ENCODE results near the gene ARHGAP24.

The ARHGAP24 gene

DNA sequence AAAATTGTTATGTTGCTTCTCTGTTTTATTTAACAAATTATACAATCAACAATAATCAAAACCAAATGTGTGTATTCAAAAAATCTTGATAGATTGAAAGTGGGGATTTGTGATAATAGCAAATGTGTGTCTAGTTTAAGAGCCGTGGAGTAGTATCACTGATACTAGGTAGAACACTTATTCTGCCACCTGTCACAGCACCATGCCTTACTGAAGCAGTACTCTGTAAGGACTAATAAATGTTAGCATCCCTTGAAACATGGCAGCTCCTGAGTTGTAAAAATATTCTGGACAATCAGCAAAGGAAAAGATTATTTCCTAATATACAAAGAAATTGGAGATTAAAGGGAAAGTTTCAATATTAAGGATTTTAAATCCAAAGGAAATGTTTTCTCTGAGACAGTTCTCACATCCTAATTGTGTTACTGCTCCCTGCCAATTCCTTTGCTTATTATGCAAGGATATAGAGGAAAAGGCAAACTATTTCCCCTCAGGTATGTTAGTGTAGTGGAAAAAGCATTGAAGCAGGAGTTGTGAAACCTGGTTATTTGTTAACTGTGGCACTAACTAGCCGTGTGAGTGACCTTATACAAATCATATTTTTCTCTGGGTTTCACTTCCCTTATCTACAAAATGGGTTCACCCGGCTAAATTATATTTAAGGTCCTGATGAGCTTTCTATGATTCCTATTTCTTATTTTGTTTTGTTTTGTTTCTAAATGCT lies 303.1 kb downstream of the ARHGAP24 start:
- no peak for DNase-seq (ENCODE audit: low read depth in 2 of 2)

GRCh38 chr4:85778632-85779131 lies 303.7 kb downstream of the ARHGAP24 start:
- no peak for DNase-seq (ENCODE audit: low read depth in 2 of 2)

GRCh38 chr4:85779165-85779564 lies 304.2 kb downstream of the ARHGAP24 start:
- no peak for DNase-seq (ENCODE audit: low read depth in 2 of 2)

DNA sequence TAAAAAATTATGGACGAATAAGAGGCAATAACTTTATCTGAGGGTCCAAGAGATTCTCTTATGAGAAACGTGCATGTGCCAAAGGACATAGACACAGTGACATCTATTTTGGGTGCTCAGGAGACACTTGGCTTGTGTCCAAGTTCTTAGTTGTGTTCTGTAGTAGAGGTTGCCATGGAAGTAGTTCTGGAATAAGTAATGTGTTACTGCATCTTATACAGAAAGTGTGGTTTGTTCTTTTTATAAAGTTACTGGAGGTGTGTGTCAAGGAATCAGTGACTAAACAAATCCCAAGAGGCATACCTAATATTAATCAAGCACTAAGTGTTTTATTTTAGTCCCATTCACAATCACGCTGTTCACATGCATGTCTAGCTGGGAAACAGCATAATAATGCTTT lies 305.7 kb downstream of the ARHGAP24 start:
- no peak for DNase-seq (ENCODE audit: low read depth in 2 of 2)

DNA sequence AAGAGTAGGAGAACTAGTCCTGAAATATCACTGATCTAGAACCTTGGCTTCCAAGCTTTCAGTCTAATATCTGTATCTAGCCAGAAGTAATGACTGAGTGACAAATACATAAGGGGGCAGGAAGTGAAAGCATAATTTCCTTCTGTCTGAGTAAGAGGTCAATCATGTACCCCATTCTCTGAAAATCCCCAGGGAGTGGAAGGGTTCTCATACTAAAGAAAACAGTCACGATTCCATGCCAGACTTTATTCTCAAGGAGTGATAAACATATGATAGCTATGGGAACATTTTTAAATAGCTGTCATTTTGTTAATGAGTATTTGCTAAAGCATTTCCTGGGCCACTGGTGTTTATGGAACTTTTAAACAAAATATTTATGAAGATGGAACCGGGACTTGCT lies 308.5 kb downstream of the ARHGAP24 start:
- no peak for DNase-seq (ENCODE audit: low read depth in 2 of 2)

DNA sequence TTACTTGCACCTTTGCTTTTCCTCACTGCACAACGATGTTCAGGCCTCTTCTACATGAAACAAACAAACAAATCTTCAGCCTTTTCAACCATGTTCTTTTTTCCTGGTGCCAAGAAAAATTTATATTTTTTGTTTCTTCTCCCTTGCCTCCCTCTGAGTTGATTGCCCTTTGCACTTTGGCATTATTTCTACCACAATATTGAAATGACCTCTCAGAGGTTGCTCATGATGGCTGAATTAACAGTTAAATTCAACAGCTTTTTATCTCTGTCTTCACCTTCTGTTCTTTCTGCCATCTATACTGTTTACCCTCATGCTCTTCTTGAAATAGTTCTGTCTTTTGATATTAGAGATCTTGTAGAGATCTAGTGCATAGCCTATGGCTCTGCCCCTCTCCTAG lies 308.9 kb downstream of the ARHGAP24 start:
- DNase-seq (ENCODE audit: low read depth in 2 of 2): no peak

- no peak for DNase-seq (ENCODE audit: low read depth in 2 of 2)
Observed at GRCh38 chr4:85784348-85784747, 309.4 kb downstream of the ARHGAP24 start.

GRCh38 chr4:85784947-85785346 lies 310.0 kb downstream of the ARHGAP24 start:
- no peak for DNase-seq (ENCODE audit: low read depth in 2 of 2)

DNA sequence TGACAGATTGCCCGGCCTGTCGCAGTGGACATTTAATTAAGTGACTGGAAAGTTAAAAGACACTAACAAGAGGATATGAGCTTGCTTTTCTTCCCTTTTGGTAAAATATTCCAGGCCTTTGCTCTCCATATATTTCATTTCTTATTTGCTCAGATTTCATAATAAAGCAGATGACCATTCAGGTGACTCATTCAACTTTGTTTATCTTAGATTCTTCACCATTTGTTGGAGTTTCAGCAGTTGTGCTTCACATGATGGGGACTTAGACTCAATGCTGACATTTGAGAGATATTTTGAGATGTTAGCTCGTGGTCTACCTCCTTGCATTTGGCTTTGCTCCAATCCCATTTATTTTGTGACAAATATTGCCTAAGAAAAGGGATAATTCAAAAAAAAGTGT lies 312.2 kb downstream of the ARHGAP24 start:
- no peak for DNase-seq (ENCODE audit: low read depth in 2 of 2)

GRCh38 chr4:85788604-85789003 lies 313.7 kb downstream of the ARHGAP24 start:
- DNase-seq (ENCODE audit: low read depth in 2 of 2): no peak

DNA sequence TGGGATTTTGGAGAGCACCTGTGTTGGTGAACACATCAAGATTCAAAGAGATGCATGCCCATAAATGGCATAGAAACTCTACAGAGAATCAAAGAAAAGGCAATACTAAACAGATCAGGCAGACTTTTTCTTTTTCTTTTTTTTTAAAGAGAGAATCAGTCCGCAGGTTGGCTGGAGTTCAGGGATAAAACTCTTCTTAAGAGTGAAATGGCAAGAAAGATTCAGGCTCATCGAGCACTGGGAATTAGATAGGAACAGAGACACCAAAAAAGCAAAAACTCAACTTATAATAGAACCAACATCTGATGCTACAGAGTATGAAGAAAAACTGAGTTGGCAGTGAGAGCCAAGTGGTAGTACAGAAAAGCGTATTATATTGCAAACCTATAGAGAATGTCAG lies 314.3 kb downstream of the ARHGAP24 start:
- no peak for DNase-seq (ENCODE audit: low read depth in 2 of 2)

DNA sequence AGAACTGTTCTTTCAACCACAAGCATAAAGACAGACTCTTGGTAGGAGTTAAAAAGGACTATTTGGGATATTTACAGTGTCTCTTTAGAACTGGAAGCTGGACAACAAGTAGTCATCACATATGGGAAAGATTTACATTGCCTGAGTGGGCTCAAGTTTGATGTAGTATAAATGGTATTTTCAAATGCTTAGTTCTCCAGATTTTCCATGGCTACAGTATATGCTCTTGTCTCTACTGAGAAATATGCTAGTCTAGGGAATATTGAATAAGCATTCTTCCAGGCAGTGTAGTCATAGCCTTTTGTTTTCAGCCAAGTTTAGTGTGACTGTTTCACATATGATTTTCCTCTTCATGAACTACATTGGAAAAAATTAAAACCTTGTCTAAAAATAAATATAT lies 315.6 kb downstream of the ARHGAP24 start:
- DNase-seq (ENCODE audit: low read depth in 2 of 2): no peak

DNA sequence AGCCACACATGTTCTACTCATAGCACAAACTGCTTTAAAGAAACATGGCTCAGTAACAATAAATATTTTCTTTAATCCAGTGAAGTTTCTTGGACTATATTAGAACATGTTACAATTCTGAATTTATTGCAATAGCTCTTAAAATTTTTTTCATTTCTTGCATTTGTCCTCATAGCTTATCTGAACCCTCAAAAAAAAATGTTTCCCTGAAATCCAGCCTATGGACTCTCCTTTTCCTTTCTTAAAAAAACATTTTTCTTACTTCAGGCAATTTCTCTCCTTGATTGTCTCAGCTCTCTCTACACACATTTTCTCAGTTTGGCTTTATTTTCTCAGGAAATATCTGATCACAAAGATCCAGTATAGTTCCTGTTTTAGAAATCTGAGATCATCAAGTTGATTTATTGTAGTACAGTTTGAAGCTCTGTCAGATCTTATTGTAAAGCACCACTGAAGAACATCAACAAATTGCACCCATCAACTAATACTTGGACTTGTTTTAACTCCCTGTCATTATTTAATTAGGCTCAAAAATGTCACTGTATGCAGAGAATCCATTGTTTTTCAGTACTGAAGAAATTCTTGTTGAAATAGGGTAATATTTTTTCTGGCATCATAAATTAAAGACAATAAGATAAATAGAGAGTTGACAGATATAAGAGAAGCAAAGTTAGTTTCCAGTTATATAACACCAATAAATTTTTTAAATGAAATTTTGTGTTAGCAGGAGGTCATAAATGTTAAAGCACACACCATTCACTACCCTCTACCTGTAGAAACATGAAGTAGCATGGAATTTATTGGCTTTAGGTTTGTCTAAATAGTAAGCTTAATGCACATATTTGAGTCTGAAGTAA lies 317.7 kb downstream of the ARHGAP24 start:
- DNase-seq (ENCODE audit: low read depth in 2 of 2): no peak

DNA sequence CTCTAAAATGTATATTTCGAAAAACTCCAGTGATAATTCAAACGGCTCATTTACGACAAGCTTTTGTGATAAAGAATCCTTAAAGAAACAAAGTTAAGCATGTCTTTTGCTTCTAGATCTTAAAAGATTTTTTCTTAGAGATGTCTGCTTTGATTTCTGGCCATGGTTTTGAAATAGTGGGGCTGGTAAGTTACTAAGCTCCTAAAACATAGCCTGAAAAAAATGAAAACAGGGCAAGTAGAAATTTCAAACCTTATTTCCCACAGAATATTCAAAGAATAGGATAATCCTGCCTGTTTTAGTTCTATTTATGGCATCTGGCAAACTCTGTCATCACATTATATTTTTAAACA lies 318.3 kb downstream of the ARHGAP24 start:
- no peak for DNase-seq (ENCODE audit: low read depth in 2 of 2)

- DNase-seq (ENCODE audit: low read depth in 2 of 2): no peak
Observed at GRCh38 chr4:85798012-85798770, 323.2 kb downstream of the ARHGAP24 start.

GRCh38 chr4:85803856-85804255 lies 328.9 kb downstream of the ARHGAP24 start:
- no peak for DNase-seq (ENCODE audit: low read depth in 2 of 2)

GRCh38 chr4:85805891-85806290 lies 330.9 kb downstream of the ARHGAP24 start:
- DNase-seq (ENCODE audit: low read depth in 2 of 2): no peak

DNA sequence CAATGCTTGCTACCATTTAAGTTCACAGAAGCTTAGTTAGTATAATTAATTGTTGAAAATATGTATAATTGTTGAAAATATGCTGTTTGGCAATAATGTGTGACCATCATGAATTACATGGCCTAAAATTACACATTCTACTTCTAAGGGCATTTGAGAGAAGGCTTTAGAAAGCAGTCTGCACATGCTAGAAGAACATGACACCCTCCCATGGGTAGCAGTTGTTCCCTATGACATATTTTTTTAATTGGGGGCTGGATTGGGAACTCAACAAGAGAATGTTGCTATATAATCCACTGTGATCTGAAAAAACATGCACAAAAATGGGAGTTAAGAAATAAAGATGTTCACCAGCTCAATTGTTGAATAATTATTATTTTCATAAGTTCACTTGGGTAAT lies 331.4 kb downstream of the ARHGAP24 start:
- no peak for DNase-seq (ENCODE audit: low read depth in 2 of 2)

DNA sequence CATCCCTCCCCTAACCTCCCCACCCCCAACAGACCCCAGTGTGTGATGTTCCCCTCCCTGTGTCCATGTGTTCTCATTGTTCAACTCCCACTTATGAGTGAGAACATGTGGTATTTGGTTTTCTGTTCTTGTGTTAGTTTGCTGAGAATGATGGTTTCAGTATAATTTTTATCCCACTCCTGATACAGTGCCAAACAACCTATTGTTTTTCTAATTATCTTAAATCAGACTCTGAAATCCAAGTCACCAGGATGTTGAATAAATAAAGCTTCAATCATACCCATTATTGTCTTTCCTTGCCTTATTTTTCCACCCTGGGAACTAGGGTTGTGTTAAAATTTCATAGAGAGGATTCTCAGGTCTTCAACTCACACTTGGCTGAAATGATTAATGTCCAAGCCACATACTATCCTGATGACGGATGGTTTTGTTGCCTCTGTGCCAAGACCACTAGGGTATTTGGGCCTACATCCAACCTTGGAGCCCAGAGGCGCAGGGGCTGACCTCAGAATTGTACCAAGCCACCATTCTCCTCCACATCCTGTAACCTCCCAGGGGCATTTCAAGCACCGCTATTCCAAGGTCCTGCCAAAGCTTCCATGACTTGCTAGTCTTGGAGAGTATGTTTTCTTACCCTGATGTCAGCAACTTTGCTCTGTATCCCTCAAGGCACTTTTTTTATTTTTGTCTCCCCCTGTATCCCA lies 332.4 kb downstream of the ARHGAP24 start:
- DNase-seq (ENCODE audit: low read depth in 2 of 2): no peak

DNA sequence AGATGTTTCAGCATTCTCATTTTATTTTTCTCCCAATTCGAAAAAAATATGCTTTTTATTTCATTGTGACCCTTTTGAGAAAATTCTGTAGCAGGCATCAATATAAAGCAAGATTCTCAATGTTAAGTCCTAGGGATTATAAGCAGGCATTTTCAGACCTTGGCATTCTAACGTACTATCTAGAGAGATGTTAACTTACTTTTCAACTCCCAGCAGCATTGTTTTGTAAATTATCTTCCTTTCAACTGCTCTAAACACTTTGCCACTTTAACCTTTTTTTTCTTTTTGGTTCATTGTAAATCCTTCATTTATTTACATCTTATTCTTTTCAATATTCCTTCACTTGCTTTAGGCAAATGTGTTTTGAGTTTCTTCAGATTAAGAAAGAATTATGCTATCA lies 333.2 kb downstream of the ARHGAP24 start:
- no peak for DNase-seq (ENCODE audit: low read depth in 2 of 2)

GRCh38 chr4:85808864-85809263 lies 333.9 kb downstream of the ARHGAP24 start:
- DNase-seq (ENCODE audit: low read depth in 2 of 2): no peak

GRCh38 chr4:85812776-85813175 lies 337.8 kb downstream of the ARHGAP24 start:
- DNase-seq (ENCODE audit: low read depth in 2 of 2): no peak

All from stimulated activated CD4-positive, alpha-beta T cell treated with anti-CD3 and anti-CD28 coated beads, Interleukin-1b, Interleukin-23, amount 100 ng/mL, for 4 hours (primary cell).